Neuron (in vitro differentiated cells): Measurements from ENCODE around the gene NRP2.

Experiments used
- H2AFZ ChIP-seq: one replicate; pipeline ENCODE4 v1.6.1; 2013; ENCODE audit warnings: low read depth, mild to moderate bottlenecking, inconsistent platforms, low read length, moderate library complexity
- H3K27me3 ChIP-seq: one replicate; pipeline ENCODE4 v1.6.1; 2013; ENCODE audit warnings: low read length; ENCODE audit not compliant: insufficient read depth
- H3K36me3 ChIP-seq: one replicate; pipeline ENCODE4 v1.6.1; 2013; ENCODE audit warnings: low read length; ENCODE audit not compliant: insufficient read depth
- H3K4me1 ChIP-seq: one replicate; pipeline ENCODE4 v1.6.1; 2013; ENCODE audit warnings: low read length; ENCODE audit not compliant: insufficient read depth
- H3K4me3 ChIP-seq: 2 replicates; pipeline ENCODE4 v1.5.1; 2013; ENCODE audit warnings: mild to moderate bottlenecking, low read length, moderate library complexity
- H3K9me3 ChIP-seq: one replicate; pipeline ENCODE4 v1.6.1; 2013; ENCODE audit warnings: low read length

The NRP2 gene

GRCh38 chr2:205650931-205651330 lies 31.4 kb upstream of the NRP2 start:
- Histone ChIP-seq H3K9me3 (no peaks in the 10 kb centered on the region), H3K4me3 (no peak overlapping the region)

DNA sequence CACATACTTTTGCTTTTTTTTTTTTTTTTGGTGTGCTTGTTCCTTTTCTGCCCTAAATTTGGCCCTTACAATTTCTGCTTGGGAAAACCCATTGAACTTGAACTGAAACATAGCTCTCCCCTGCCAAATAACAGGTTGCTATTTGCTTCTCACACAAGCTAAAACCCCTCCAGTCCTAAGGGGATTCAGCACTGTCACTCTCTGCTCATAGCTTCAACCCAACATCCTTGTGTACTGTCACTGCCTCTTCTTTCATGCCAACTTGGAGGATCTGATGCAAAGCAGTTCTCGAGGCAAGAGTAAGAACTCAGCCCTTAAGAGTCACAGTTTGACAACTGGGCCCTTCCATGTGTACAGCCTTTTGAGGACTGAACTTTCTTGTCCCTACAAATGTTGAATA lies 30.6 kb upstream of the NRP2 start:
- H2AFZ ChIP-seq = no peak overlapping the region

More at GRCh38 chr2:205650931-205651330, 31.4 kb upstream of the NRP2 start:
- no peaks in the 10 kb centered on the region for H3K36me3 ChIP-seq
- no peaks in the 10 kb centered on the region for H3K27me3 ChIP-seq
- peak overlapping the region; percentile 0 for H2AFZ ChIP-seq
- H3K4me1 ChIP-seq = peaks cover 16% of the 10 kb centered on the region

DNA sequence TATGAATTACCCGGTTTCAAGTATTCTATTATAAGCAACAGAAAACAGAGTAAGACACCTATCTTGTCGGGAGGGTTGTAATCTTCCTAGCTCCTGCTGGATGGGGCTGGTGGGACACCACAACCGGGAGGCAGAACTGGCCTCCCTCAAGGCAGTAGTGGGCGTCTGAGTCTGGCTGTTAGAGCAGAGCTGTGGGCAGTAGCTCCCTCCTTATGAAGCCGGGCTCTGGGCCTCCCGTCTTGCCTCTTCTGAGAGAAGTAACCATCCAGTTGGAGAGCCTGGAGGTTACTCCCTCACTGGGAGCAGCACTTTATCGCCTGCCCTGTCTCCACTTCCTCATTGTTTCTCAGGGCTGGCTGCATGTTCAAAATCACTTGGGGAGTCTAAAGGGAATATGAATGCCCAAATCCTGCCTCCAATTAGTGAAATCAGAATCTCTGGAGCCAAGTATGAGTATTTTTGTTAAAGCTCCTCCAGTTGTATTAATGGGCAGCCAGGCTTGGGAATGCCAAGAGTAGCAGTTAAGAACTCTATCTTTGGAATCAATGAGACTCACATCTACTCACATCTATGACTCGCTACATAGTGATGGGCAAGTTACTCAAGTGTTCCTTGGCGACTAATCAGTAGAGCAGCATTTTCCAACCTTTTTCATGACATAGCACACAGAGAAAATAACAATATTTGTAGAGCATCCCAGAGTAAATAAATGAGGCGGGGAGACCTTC lies 27.3 kb upstream of the NRP2 start:
- no peak overlapping the region for H2AFZ ChIP-seq
- H3K36me3 ChIP-seq = no peaks in the 10 kb centered on the region
- H3K4me3 ChIP-seq = no peak overlapping the region
- no peaks in the 10 kb centered on the region for H3K9me3 ChIP-seq
- no peaks in the 10 kb centered on the region for H3K27me3 ChIP-seq
- peaks cover 26% of the 10 kb centered on the region for H3K4me1 ChIP-seq

More for the DNA sequence above, 30.6 kb upstream of the NRP2 start:
- no peaks in the 10 kb centered on the region for H3K36me3 ChIP-seq
- H3K9me3 ChIP-seq = no peaks in the 10 kb centered on the region
- no peaks in the 10 kb centered on the region for H3K27me3 ChIP-seq
- no peak overlapping the region for H3K4me3 ChIP-seq
- H3K4me1 ChIP-seq = peaks cover 24% of the 10 kb centered on the region

DNA sequence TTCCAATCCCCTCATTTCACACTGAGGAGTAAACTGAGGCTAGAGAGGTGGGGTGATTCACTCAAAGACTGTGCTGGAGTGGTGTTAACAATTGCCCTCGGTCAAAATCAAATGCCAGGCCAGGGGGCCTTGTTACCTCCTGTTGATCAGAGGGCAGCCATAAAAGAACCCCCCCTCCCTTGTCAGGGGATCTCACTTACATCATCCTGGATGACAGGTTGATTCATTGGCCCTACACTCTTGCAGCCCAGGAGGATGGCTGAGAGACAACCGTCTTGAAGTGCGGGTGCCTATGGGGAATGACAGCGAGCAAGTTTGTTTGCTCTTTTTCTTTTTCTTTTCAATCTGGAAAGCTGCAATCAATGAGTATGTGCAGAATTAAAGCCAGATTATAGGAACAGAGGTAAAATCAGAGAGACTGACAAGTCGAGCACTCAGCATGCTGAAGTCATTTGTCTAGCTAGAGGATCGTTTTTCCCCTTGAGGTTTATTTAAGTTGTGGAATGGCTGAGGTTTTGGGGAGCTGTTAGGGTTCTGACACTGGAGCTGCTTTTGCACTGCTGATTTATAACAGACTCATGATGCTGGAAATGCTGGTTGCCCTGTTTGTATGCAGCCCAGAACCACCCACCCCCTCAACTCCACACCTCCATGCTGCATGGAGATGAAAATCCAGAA lies 26.4 kb upstream of the NRP2 start:
- no peaks in the 10 kb centered on the region for H3K27me3 ChIP-seq
- H3K36me3 ChIP-seq = no peaks in the 10 kb centered on the region
- H2AFZ ChIP-seq = peak overlapping the region; percentile 2
- H3K4me1 ChIP-seq = peaks cover 17% of the 10 kb centered on the region
- no peaks in the 10 kb centered on the region for H3K9me3 ChIP-seq
- no peak overlapping the region for H3K4me3 ChIP-seq

DNA sequence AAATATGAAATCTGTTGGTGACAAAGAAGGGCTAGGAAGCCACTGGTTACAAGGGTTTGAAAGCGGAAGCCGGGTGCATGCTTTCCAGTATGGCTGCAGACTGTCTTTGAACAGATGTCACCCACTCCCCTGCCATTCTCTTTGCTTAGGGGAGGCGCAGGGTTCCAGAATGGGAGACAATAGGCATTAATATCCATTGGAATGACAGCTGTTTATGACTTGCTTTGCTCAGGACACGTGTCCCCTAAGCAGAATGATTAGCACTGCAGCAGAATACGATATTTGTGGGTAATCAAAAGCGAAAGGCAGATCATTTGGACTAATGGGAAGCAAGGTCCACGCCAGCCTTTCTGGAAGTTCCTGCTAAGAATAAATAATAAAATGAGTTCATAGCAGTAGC lies 25.8 kb upstream of the NRP2 start:
- H3K9me3 ChIP-seq = no peaks in the 10 kb centered on the region
- H2AFZ ChIP-seq = peak overlapping the region; percentile 2
- H3K4me1 ChIP-seq = peaks cover 12% of the 10 kb centered on the region
- no peak overlapping the region for H3K4me3 ChIP-seq
- H3K36me3 ChIP-seq = no peaks in the 10 kb centered on the region
- H3K27me3 ChIP-seq = no peaks in the 10 kb centered on the region

DNA sequence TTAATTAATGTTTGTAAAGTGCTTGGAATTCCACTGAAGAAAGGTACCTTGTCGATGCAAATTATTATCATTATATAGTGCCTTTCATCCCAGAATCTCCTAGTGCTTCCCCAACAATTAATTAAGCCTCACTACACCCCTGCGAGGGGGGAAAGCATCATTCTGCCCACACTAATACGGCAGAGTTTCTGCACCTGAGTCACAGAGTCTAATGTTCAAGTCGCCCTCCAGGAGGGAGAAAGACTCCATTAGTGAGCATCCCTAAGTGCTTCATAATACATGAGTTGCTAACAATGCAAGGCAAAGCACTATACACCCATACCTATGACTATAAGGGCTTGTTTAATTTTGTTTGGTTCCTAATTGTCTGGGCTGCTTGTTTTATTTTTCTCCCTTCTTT lies 25.4 kb upstream of the NRP2 start:
- H3K36me3 ChIP-seq = no peaks in the 10 kb centered on the region
- H3K9me3 ChIP-seq = no peaks in the 10 kb centered on the region
- peaks cover 11% of the 10 kb centered on the region for H3K4me1 ChIP-seq
- H2AFZ ChIP-seq = no peak overlapping the region
- H3K27me3 ChIP-seq = no peaks in the 10 kb centered on the region
- H3K4me3 ChIP-seq = no peak overlapping the region

GRCh38 chr2:205657579-205657978 lies 24.7 kb upstream of the NRP2 start:
- H3K4me3 ChIP-seq = no peak overlapping the region
- no peaks in the 10 kb centered on the region for H3K9me3 ChIP-seq
- H3K4me1 ChIP-seq = peaks cover 11% of the 10 kb centered on the region
- no peak overlapping the region for H2AFZ ChIP-seq
- H3K36me3 ChIP-seq = no peaks in the 10 kb centered on the region
- H3K27me3 ChIP-seq = no peaks in the 10 kb centered on the region

GRCh38 chr2:205658068-205658467 lies 24.2 kb upstream of the NRP2 start:
- Histone ChIP-seq H3K4me3 (no peak overlapping the region), H3K27me3 (no peaks in the 10 kb centered on the region), H3K4me1 (peaks cover 11% of the 10 kb centered on the region), H3K36me3 (no peaks in the 10 kb centered on the region), H3K9me3 (no peaks in the 10 kb centered on the region), H2AFZ (no peak overlapping the region)

GRCh38 chr2:205658572-205658971 lies 23.7 kb upstream of the NRP2 start:
- no peak overlapping the region for H2AFZ ChIP-seq
- H3K27me3 ChIP-seq = no peaks in the 10 kb centered on the region
- peaks cover 11% of the 10 kb centered on the region for H3K4me1 ChIP-seq
- H3K4me3 ChIP-seq = no peak overlapping the region
- H3K36me3 ChIP-seq = no peaks in the 10 kb centered on the region
- H3K9me3 ChIP-seq = no peaks in the 10 kb centered on the region

DNA sequence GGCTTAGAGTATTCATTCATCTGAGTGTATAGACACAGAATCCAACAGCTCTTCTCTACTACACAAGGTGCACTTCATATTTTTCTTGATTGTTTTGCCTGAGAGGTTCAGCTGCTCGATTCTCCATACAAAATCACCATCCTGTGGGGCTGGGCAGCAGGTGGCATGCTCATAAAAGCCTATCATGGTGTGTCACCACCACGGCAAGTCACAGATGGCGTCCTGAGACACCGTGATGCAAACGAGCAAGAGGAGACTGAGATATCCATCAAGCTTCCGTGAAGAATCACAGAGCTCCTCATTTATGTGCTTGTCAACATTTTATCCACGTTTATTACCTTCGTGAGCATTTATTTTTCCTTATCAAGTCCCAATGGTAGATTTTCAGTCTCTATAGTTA lies 22.4 kb upstream of the NRP2 start:
- Histone ChIP-seq H2AFZ (no peak overlapping the region), H3K9me3 (no peaks in the 10 kb centered on the region), H3K4me1 (peaks cover 11% of the 10 kb centered on the region), H3K36me3 (no peaks in the 10 kb centered on the region), H3K27me3 (no peaks in the 10 kb centered on the region), H3K4me3 (no peak overlapping the region)

GRCh38 chr2:205660521-205661124 lies 21.7 kb upstream of the NRP2 start:
- no peaks in the 10 kb centered on the region for H3K36me3 ChIP-seq
- no peaks in the 10 kb centered on the region for H3K27me3 ChIP-seq
- no peak overlapping the region for H2AFZ ChIP-seq
- no peak overlapping the region for H3K4me3 ChIP-seq
- H3K4me1 ChIP-seq = peaks cover 11% of the 10 kb centered on the region
- no peaks in the 10 kb centered on the region for H3K9me3 ChIP-seq

DNA sequence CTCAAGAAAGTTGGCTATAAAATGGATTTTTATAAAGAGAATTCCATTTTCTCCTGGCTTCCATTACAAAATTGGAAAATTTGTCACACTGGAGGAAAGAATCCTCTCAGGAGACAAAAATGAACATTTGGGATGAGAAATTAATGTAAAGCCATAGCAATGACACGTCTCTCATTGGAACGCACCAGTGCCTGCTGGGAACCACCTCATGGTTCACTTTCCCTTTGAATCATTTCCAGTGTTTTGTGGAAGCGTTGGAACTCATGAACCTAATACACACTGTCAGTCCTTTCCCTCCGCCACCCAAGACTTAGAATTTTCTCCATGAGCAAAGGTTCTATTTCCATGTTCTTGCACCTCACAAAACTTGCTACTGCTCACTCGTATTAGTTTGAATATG lies 21.0 kb upstream of the NRP2 start:
- no peaks in the 10 kb centered on the region for H3K9me3 ChIP-seq
- peaks cover 8% of the 10 kb centered on the region for H3K4me1 ChIP-seq
- H2AFZ ChIP-seq = no peak overlapping the region
- no peaks in the 10 kb centered on the region for H3K36me3 ChIP-seq
- H3K4me3 ChIP-seq = no peak overlapping the region
- no peaks in the 10 kb centered on the region for H3K27me3 ChIP-seq

GRCh38 chr2:205662206-205662965 lies 19.9 kb upstream of the NRP2 start:
- Histone ChIP-seq H3K36me3 (no peaks in the 10 kb centered on the region), H3K9me3 (no peaks in the 10 kb centered on the region), H3K4me1 (no peaks in the 10 kb centered on the region), H3K4me3 (no peak overlapping the region), H3K27me3 (no peaks in the 10 kb centered on the region), H2AFZ (no peak overlapping the region)
